Gastroesophageal sphincter (tissue), 4 donors: ENCODE results near the gene EHBP1L1. TPM values are rescaled to one million over a fixed set of nuclear protein-coding genes. Genes with fewer than 3 reads are reported as not detected.

Experiments used
- ATAC-seq: fragments of 150-250 bp; one replicate; pipeline ENCODE4 v1.9.1; 2016; ENCODE audit warnings: mild to moderate bottlenecking, moderate library complexity
- H3K27ac ChIP-seq, 4 donors: fragments of 200-600 bp; sonication (generic) in 3 of 4; 1 replicate in 3 of 4; 2 replicates in 1 of 4; pipeline ENCODE4 v1.5.1; 2016 to 2019
- H3K27me3 ChIP-seq: fragments of 200-600 bp; sonication (generic); one replicate; pipeline ENCODE4 v1.5.1; 2019
- H3K36me3 ChIP-seq, 2 donors: fragments of 200-600 bp; sonication (generic); one replicate each; pipeline ENCODE4 v1.5.1; 2019; ENCODE audit warnings: control low read depth in 1 of 2
- H3K4me1 ChIP-seq, 3 donors: fragments of 200-600 bp; sonication (generic); 1 replicate in 2 of 3; 2 replicates in 1 of 3; pipeline ENCODE4 v1.5.1; 2016 to 2019; ENCODE audit warnings: control low read depth in 2 of 3
- H3K4me3 ChIP-seq, 2 donors: fragments of 200-600 bp; sonication (generic); one replicate each; pipeline ENCODE4 v1.5.1; 2019; ENCODE audit warnings: mild to moderate bottlenecking in 1 of 2, moderate library complexity in 1 of 2
- H3K9me3 ChIP-seq, 3 donors: fragments of 200-600 bp; sonication (generic); one replicate each; pipeline ENCODE4 v1.5.1; 2017 to 2019; ENCODE audit warnings: control low read depth in 2 of 3
- CTCF ChIP-seq, 4 experiments: fragments of 200-600 bp in 2 of 4; fragments of 450-650 bp in 2 of 4; sonication (generic) in 1 of 4; IDR thresholded peaks; one replicate each; pipeline ENCODE4 v1.5.1; 2017 to 2019; ENCODE audit warnings: antibody characterized with exemption in 4 of 4, mild to moderate bottlenecking in 2 of 4, moderate library complexity in 2 of 4
- EP300 ChIP-seq: sonication (generic); formaldehyde crosslinking; IDR thresholded peaks from one replicate; pipeline ENCODE4 v1.6.1; 2017; ENCODE audit warnings: antibody characterized with exemption, mild to moderate bottlenecking
- POLR2A ChIP-seq, 2 donors: fragments of 450-650 bp; IDR thresholded peaks; one replicate each; pipeline ENCODE4 v1.6.1; 2017; ENCODE audit warnings: antibody characterized with exemption in 2 of 2, mild to moderate bottlenecking in 2 of 2, moderate library complexity in 1 of 2
- POLR2AphosphoS5 ChIP-seq: sonication (generic); formaldehyde crosslinking; IDR thresholded peaks from one replicate; pipeline ENCODE4 v1.6.1; 2017; ENCODE audit warnings: antibody characterized with exemption
- WGBS, 2 donors: methylation state at CpG; one replicate each; pipeline ENCODE4 v1.1.5; 2018; ENCODE audit warnings: low coverage in 1 of 2; 5-methylcytosine and 5-hydroxymethylcytosine counted together
- small RNA-seq, 4 donors: library from RNA; depleted of rRNA; stranded (forward); fragments of <200 nt; gene quantifications; one replicate each; pipeline ENCODE3, GENCODE V24; 2016
- total RNA-seq, 4 donors: library from RNA; depleted of rRNA; stranded (reverse); fragments of >200 nt; gene quantifications; one replicate each; pipeline ENCODE4 v1.1.0, GENCODE V29; 2016

Gene EHBP1L1
- total RNA-seq, 4 donors from 2014 or later: 172 to 329 (median 202) TPM

- Histone ChIP-seq H3K4me1 (peaks cover 0 to 58% (median 28%) of the 10 kb centered on the region in 3 donors), H3K36me3 (peaks cover 0 to 63% of the 10 kb centered on the region in 2 donors), H3K4me3 (peak overlapping the region in 1 of 2 donors; percentile 86), H3K27me3 (no peaks in the 10 kb centered on the region), H3K9me3 (no peaks in the 10 kb centered on the region), H3K27ac (peak overlapping the region in 3 of 4 donors; percentile 89 to 93 (median 91))
- no peak for TF ChIP-seq CTCF (IDR thresholded peaks at IDR 0.05)
- TF ChIP-seq POLR2AphosphoS5: no peak
- TF ChIP-seq EP300: no peak
- TF ChIP-seq POLR2A (IDR thresholded peaks at IDR 0.05): no peak
- no peak for ATAC-seq
- 50% methylated on average over 3 of the region's 8 CpGs; no CpG with 5 or more reads in 1 of the 2 donors for WGBS, 2 donors
Observed at GRCh38 chr11:65639623-65640482, 64.0 kb downstream of the EHBP1L1 start.

- WGBS, 2 donors: 75% methylated on average over 4 of the region's 35 CpGs; no CpG with 5 or more reads in 1 of the 2 donors
- Histone ChIP-seq H3K27ac (peak overlapping the region in 3 of 4 donors; percentile 89 to 93 (median 91)), H3K4me1 (peaks cover 0 to 58% (median 28%) of the 10 kb centered on the region in 3 donors), H3K36me3 (peaks cover 0 to 63% of the 10 kb centered on the region in 2 donors), H3K4me3 (peak overlapping the region in 1 of 2 donors; percentile 38), H3K9me3 (no peaks in the 10 kb centered on the region), H3K27me3 (no peaks in the 10 kb centered on the region)
- ATAC-seq: no peak
- TF ChIP-seq EP300 (no peak), POLR2A (IDR thresholded peaks at IDR 0.05) (no peak), CTCF (IDR thresholded peaks at IDR 0.05) (no peak), POLR2AphosphoS5 (no peak)
Observed at GRCh38 chr11:65640483-65641296, 64.8 kb downstream of the EHBP1L1 start.

- no peak for TF ChIP-seq CTCF (IDR thresholded peaks at IDR 0.05)
- no peak for TF ChIP-seq POLR2AphosphoS5
- no peaks in the 10 kb centered on the region for H3K9me3 ChIP-seq
- 50% methylated on average over 1 of the region's 16 CpGs; no CpG with 5 or more reads in 1 of the 2 donors for WGBS, 2 donors
- no peaks in the 10 kb centered on the region for H3K27me3 ChIP-seq
- ATAC-seq: no peak
- H3K27ac ChIP-seq: peak overlapping the region in 2 of 4 donors; percentile 89 to 91
- H3K4me3 ChIP-seq: peak overlapping the region in 1 of 2 donors; percentile 38
- H3K4me1 ChIP-seq: peaks cover 0 to 64% (median 28%) of the 10 kb centered on the region in 3 donors
- H3K36me3 ChIP-seq: peaks cover 0 to 63% of the 10 kb centered on the region in 2 donors
Observed at GRCh38 chr11:65641297-65642013, 65.6 kb downstream of the EHBP1L1 start.

Small RNAs within 50 kb of the gene (small RNA-seq; reads per million reads assigned to genes)
- gene AP001362.1 (0 reads per million in 4 donors), gene MIR4690 (0 reads per million in 4 donors)

Other genes starting within 250 kb of the EHBP1L1 start
- 10 to 100 TPM; 42.5 to 72.7 (median 62.1) TPM for gene DPF2, start 242.2 kb upstream of the EHBP1L1 start, total RNA-seq
- gene TIGD3, start 221.3 kb upstream of the EHBP1L1 start, total RNA-seq: under 1 TPM in 2 of 4 donors, not detected in 2; 0.27 to 0.67 TPM
- gene SLC25A45, start 193.4 kb upstream of the EHBP1L1 start, total RNA-seq: 10 to 100 TPM in 1 of 4 donors, 1 to 10 TPM in 3; 3.7 to 11.5 (median 7.5) TPM
- 10 to 100 TPM; 19.9 to 31.5 (median 21.3) TPM for gene FRMD8, start 189.4 kb upstream of the EHBP1L1 start, total RNA-seq
- gene NEAT1, start 153.3 kb upstream of the EHBP1L1 start, total RNA-seq: 100 to 1,000 TPM in 2 of 4 donors, 10 to 100 TPM in 2; 21.0 to 341 (median 183) TPM
- over 10,000 TPM in 2 of 4 donors, 1,000 to 10,000 TPM in 2; 2,194 to 20,520 (median 8,164) TPM for gene MALAT1, start 77.0 kb upstream of the EHBP1L1 start, total RNA-seq
- 10 to 100 TPM; 70.6 to 97.6 (median 89.2) TPM for gene SCYL1, start 51.0 kb upstream of the EHBP1L1 start, total RNA-seq
- 100 to 1,000 TPM in 3 of 4 donors, 10 to 100 TPM in 1; 90.6 to 173 (median 139) TPM for gene LTBP3, start 17.7 kb upstream of the EHBP1L1 start, total RNA-seq
- 10 to 100 TPM; 38.4 to 73.5 (median 43.5) TPM for gene ZNRD2, start 5.6 kb upstream of the EHBP1L1 start, total RNA-seq
- 10 to 100 TPM; 36.6 to 68.3 (median 55.0) TPM for gene FAM89B, start 3.5 kb upstream of the EHBP1L1 start, total RNA-seq
- gene KCNK7, start 19.7 kb downstream of the EHBP1L1 start, total RNA-seq: 1 to 10 TPM in 1 of 4 donors, under 1 TPM in 2, not detected in 1; 0.40 to 1.5 (median 0.93) TPM
- 10 to 100 TPM; 20.5 to 35.3 (median 28.0) TPM for gene MAP3K11, start 38.2 kb downstream of the EHBP1L1 start, total RNA-seq
- 10 to 100 TPM; 15.9 to 40.1 (median 19.3) TPM for gene PCNX3, start 39.7 kb downstream of the EHBP1L1 start, total RNA-seq
- 10 to 100 TPM; 32.9 to 45.0 (median 38.3) TPM for gene SIPA1, start 62.0 kb downstream of the EHBP1L1 start, total RNA-seq
- gene RELA, start 86.9 kb downstream of the EHBP1L1 start, total RNA-seq: 10 to 100 TPM; 47.3 to 78.8 (median 63.9) TPM
- 10 to 100 TPM; 49.7 to 84.9 (median 81.6) TPM for gene KAT5, start 136.2 kb downstream of the EHBP1L1 start, total RNA-seq
- 100 to 1,000 TPM in 2 of 4 donors, 10 to 100 TPM in 2; 69.0 to 196 (median 96.3) TPM for gene RNASEH2C, start 144.7 kb downstream of the EHBP1L1 start, total RNA-seq
- gene AP5B1, start 204.9 kb downstream of the EHBP1L1 start, total RNA-seq: 10 to 100 TPM; 11.2 to 23.4 (median 15.7) TPM
- under 1 TPM in 1 of 4 donors, not detected in 3; 0.62 TPM for gene OVOL1, start 211.0 kb downstream of the EHBP1L1 start, total RNA-seq